ENCODE measurements around the gene CDS1.

- TF ChIP-seq CTCF (IDR thresholded peaks at IDR 0.05) (no peak), POLR2A (IDR thresholded peaks at IDR 0.05) (no peak), POLR2AphosphoS5 (IDR thresholded peaks at IDR 0.05) (no peak), EP300 (IDR thresholded peaks at IDR 0.05) (no peak)
These were observed 19.9 kb upstream of the CDS1 start for GRCh38 chr4:84563002-84563401.
